Mesenchymal stem cell (in vitro differentiated cells and primary cell): ENCODE data around the gene HS2ST1.

Experiments
- DNase-seq: peaks from one replicate; pipeline ENCODE4 v3.0.0-alpha.2; 2013
- H2AFZ ChIP-seq: one replicate; pipeline ENCODE4 v1.6.1; 2013; ENCODE audit warnings: low read depth, mild to moderate bottlenecking, control low read depth, inconsistent platforms, low read length, moderate library complexity
- H2AK5ac ChIP-seq: 2 replicates; pipeline ENCODE4 v1.6.1; 2013; ENCODE audit warnings: low read length, moderate library complexity, mild to moderate bottlenecking, inconsistent platforms; ENCODE audit not compliant: severe bottlenecking
- H2BK120ac ChIP-seq: one replicate; pipeline ENCODE4 v1.6.1; 2013; ENCODE audit warnings: low read depth, mild to moderate bottlenecking, inconsistent platforms, low read length, moderate library complexity
- H2BK12ac ChIP-seq, 2 experiments: one replicate each; pipeline ENCODE4 v1.6.1; 2013; ENCODE audit warnings: inconsistent platforms in 2 of 2, low read length in 2 of 2, mild to moderate bottlenecking in 2 of 2, moderate library complexity in 2 of 2, control low read depth in 1 of 2
- H2BK15ac ChIP-seq: one replicate; pipeline ENCODE4 v1.6.1; 2013; ENCODE audit warnings: mild to moderate bottlenecking, low read depth, inconsistent platforms; ENCODE audit not compliant: poor library complexity, severe bottlenecking
- H2BK5ac ChIP-seq: 2 replicates; pipeline ENCODE4 v1.6.1; 2013; ENCODE audit warnings: low read depth, mild to moderate bottlenecking, low read length, control low read depth, inconsistent platforms; ENCODE audit not compliant: poor library complexity, severe bottlenecking
- H3K14ac ChIP-seq, 2 experiments: one replicate each; pipeline ENCODE4 v1.6.1; 2013; ENCODE audit warnings: inconsistent platforms in 2 of 2, low read length in 2 of 2, control low read depth in 1 of 2, mild to moderate bottlenecking in 1 of 2, moderate library complexity in 1 of 2
- H3K18ac ChIP-seq, 2 experiments: one replicate each; pipeline ENCODE4 v1.6.1; 2013; ENCODE audit warnings: inconsistent platforms in 2 of 2, low read length in 2 of 2, control low read depth in 1 of 2, low read depth in 1 of 2, mild to moderate bottlenecking in 1 of 2
- H3K23ac ChIP-seq, 2 experiments: one replicate each; pipeline ENCODE4 v1.6.1; 2013; ENCODE audit warnings: inconsistent platforms in 2 of 2, low read length in 2 of 2, mild to moderate bottlenecking in 2 of 2, moderate library complexity in 2 of 2, control low read depth in 1 of 2
- H3K27ac ChIP-seq: 2 replicates; pipeline ENCODE4 v1.5.1; 2013; ENCODE audit warnings: mild to moderate bottlenecking, moderate library complexity, low read length, control low read depth, inconsistent platforms; ENCODE audit not compliant: poor library complexity, severe bottlenecking
- H3K27me3 ChIP-seq, 2 experiments: 2 replicates each; pipeline versions ENCODE4 v1.6.1 to v1.7.0; 2013; ENCODE audit warnings: low read length in 2 of 2, mild to moderate bottlenecking in 2 of 2, moderate library complexity in 2 of 2, control low read depth in 1 of 2, inconsistent platforms in 1 of 2; ENCODE audit not compliant: control insufficient read depth in 1 of 2, insufficient read depth in 1 of 2
- H3K36me3 ChIP-seq, 2 experiments: 2 replicates each; pipeline versions ENCODE4 v1.6.1 to v1.7.0; 2013; ENCODE audit warnings: low read length in 2 of 2, control low read depth in 1 of 2, inconsistent platforms in 1 of 2, low read depth in 1 of 2, mild to moderate bottlenecking in 1 of 2; ENCODE audit not compliant: insufficient read depth in 2 of 2, control insufficient read depth in 1 of 2
- H3K4ac ChIP-seq, 2 experiments: one replicate each; pipeline ENCODE4 v1.6.1; 2013; ENCODE audit warnings: inconsistent platforms in 2 of 2, low read length in 2 of 2, mild to moderate bottlenecking in 2 of 2, moderate library complexity in 2 of 2, control low read depth in 1 of 2, low read depth in 1 of 2
- H3K4me1 ChIP-seq: 2 replicates; pipeline ENCODE4 v1.6.1; 2013; ENCODE audit warnings: low read depth, low read length, control low read depth; ENCODE audit not compliant: control insufficient read depth, insufficient read depth
- H3K4me2 ChIP-seq: 2 replicates; pipeline ENCODE4 v1.6.1; 2013; ENCODE audit warnings: low read length, mild to moderate bottlenecking, inconsistent platforms; ENCODE audit not compliant: poor library complexity, severe bottlenecking
- H3K4me3 ChIP-seq, 2 experiments: 2 replicates each; pipeline versions ENCODE4 v1.5.1 to v1.7.0; 2013; ENCODE audit warnings: low read length in 2 of 2, mild to moderate bottlenecking in 2 of 2, control low read depth in 1 of 2, low read depth in 1 of 2; ENCODE audit not compliant: insufficient read depth in 1 of 2
- H3K79me1 ChIP-seq: replicated peaks from 2 replicates; pipeline ENCODE4 v1.6.1; 2013; ENCODE audit warnings: mild to moderate bottlenecking, control low read depth, low read length, inconsistent platforms; ENCODE audit not compliant: poor library complexity, severe bottlenecking
- H3K9ac ChIP-seq: 2 replicates; pipeline ENCODE4 v1.7.0; 2013; ENCODE audit warnings: mild to moderate bottlenecking, low read length, moderate library complexity
- H3K9me3 ChIP-seq: 2 replicates; pipeline ENCODE4 v1.7.0; 2013; ENCODE audit warnings: mild to moderate bottlenecking, low read length; ENCODE audit not compliant: control insufficient read depth
- H4K8ac ChIP-seq: one replicate; pipeline ENCODE4 v1.6.1; 2013; ENCODE audit warnings: inconsistent platforms, mild to moderate bottlenecking, low read length, moderate library complexity
- H4K91ac ChIP-seq: one replicate; pipeline ENCODE4 v1.6.1; 2013; ENCODE audit warnings: mild to moderate bottlenecking, low read length, inconsistent platforms
- WGBS: methylation state at CpG from one replicate; pipeline ENCODE4 v1.1.7; 2013; ENCODE audit warnings: mixed read lengths; 5-methylcytosine and 5-hydroxymethylcytosine counted together

The HS2ST1 gene

GRCh38 chr1:86933051-86933450, 18.6 kb downstream of the HS2ST1 start:
- Histone ChIP-seq H3K27me3 (no peaks in the 10 kb centered on the region), H3K4ac (no peak overlapping the region), H2AFZ (no peak overlapping the region), H3K4me2 (no peak overlapping the region), H3K18ac (no peak overlapping the region), H3K36me3 (no peaks in the 10 kb centered on the region), H4K8ac (no peak overlapping the region), H2BK15ac (no peak overlapping the region), H3K14ac (no peak overlapping the region), H3K4me1 (no peaks in the 10 kb centered on the region), H2BK120ac (no peak overlapping the region), H2BK5ac (no peak overlapping the region), H3K27ac (no peak overlapping the region), H4K91ac (no peak overlapping the region), H3K4me3 (no peak overlapping the region), H3K9ac (no peak overlapping the region), H3K9me3 (no peaks in the 10 kb centered on the region), H2BK12ac (no peak overlapping the region), H3K79me1 (peaks cover 11% of the 10 kb centered on the region), H2AK5ac (no peak overlapping the region), H3K23ac (no peak overlapping the region)
- no CpG with 5 or more reads among the region's 3 CpGs for WGBS
- DNase-seq = no peak

DNA sequence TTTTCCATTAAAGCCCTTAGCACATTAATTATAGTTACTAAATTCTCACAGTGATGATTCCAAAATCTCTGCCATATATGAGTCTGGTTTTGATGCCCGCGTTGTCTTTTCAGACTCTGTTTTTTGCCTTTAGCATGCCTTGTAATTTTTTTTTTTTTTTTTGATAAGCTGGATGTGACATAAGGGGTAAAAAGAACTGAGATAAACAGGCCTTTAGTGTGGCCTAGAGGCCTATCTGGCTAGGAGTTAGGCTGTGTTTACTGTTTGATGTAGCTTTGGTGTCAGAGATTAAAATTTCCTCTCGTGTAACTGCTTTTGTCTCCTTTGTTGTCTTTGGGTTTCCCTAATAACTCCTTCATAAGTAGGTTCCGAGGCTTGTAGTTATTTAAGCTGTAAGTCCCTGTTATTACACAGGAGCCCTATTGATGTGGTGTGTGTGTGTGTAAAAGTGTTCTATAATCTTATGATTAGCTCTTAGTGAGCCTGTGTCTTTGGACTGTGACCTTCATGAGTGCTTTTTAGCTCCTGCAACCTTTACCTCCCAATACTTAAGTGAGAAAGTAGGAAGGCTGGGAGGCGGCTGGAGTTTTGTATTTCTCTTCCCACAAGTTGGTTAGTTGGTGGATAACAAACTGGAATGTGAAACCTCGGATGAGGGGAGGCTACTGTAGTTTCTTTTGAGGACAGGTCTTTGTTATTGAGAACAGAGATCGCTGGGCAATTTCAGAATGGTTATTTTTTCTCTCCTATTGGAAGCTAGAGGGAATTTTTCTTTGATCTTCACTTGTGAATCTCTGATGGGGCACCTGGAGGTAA, 19.3 kb downstream of the HS2ST1 start:
- Histone ChIP-seq H3K9me3 (no peaks in the 10 kb centered on the region), H3K27me3 (no peaks in the 10 kb centered on the region), H3K9ac (no peak overlapping the region), H2BK12ac (no peak overlapping the region), H2AFZ (no peak overlapping the region), H3K23ac (no peak overlapping the region), H4K91ac (no peak overlapping the region), H3K4me2 (no peak overlapping the region), H3K4me1 (no peaks in the 10 kb centered on the region), H2BK15ac (no peak overlapping the region), H3K27ac (no peak overlapping the region), H3K4me3 (no peak overlapping the region), H3K79me1 (peaks cover 11% of the 10 kb centered on the region), H2BK120ac (no peak overlapping the region), H3K18ac (no peak overlapping the region), H2AK5ac (no peak overlapping the region), H3K14ac (no peak overlapping the region), H3K4ac (no peak overlapping the region), H3K36me3 (no peaks in the 10 kb centered on the region), H4K8ac (no peak overlapping the region), H2BK5ac (no peak overlapping the region)
- WGBS = 72% methylated on average over 7 of the region's 7 CpGs
- no peak for DNase-seq

DNA sequence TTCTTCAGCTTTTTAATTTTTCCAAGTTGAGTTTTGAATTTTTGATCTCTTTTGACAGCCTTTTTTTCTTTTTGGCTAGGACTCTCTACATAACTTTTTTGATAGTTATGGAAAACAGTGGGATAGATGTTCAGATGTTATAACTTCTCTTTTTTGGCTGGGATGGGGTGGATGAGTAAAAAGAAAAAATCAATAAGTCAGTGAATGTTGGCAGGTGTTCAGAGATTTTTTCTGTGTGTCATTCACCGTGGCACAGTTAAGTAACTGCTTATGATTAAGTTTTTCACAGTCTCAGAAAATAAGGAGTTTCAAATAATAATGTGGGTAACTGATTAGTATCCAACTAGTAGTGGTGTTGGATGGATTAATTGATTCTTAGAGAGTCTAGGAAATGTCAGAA, 24.0 kb downstream of the HS2ST1 start:
- Histone ChIP-seq H3K9me3 (no peaks in the 10 kb centered on the region), H3K79me1 (peaks cover 22% of the 10 kb centered on the region), H2BK15ac (no peak overlapping the region), H3K36me3 (no peaks in the 10 kb centered on the region), H3K18ac (no peak overlapping the region), H4K91ac (no peak overlapping the region), H3K4me3 (no peak overlapping the region), H2AK5ac (no peak overlapping the region), H2AFZ (no peak overlapping the region), H3K27ac (no peak overlapping the region), H2BK12ac (no peak overlapping the region), H3K9ac (peak overlapping the region; percentile 1), H4K8ac (no peak overlapping the region), H3K4me1 (no peaks in the 10 kb centered on the region), H3K27me3 (no peaks in the 10 kb centered on the region), H2BK5ac (no peak overlapping the region), H3K4me2 (no peak overlapping the region), H3K23ac (no peak overlapping the region), H2BK120ac (no peak overlapping the region), H3K4ac (no peak overlapping the region), H3K14ac (no peak overlapping the region)
- no peak for DNase-seq
- 96% methylated on average over 1 of the region's 1 CpG for WGBS

DNA sequence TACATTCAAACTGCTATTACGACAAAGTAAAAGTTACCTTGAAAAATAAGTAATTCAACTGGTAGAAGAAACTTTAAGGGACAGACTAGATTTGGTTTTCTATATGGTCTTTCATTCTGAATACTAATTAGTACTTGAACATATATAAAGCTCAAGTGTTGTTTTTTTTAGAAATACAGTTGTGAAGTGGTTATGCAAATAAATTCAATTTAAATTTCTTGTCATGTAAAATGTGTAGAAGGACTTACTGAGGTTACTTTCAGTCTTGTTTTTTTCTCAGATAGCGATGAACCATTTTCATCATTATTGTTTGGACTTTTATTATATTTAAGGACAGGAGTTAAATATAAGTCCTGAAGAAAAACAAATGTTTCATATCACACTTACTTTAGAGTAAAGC, 24.4 kb downstream of the HS2ST1 start:
- Histone ChIP-seq H3K4me3 (no peak overlapping the region), H2AFZ (no peak overlapping the region), H3K79me1 (peaks cover 23% of the 10 kb centered on the region), H3K27ac (no peak overlapping the region), H3K23ac (no peak overlapping the region), H2BK5ac (no peak overlapping the region), H3K18ac (no peak overlapping the region), H3K4me1 (no peaks in the 10 kb centered on the region), H3K9me3 (no peaks in the 10 kb centered on the region), H3K4ac (no peak overlapping the region), H2AK5ac (no peak overlapping the region), H4K91ac (no peak overlapping the region), H3K36me3 (no peaks in the 10 kb centered on the region), H2BK120ac (no peak overlapping the region), H3K27me3 (no peaks in the 10 kb centered on the region), H4K8ac (no peak overlapping the region), H2BK15ac (no peak overlapping the region), H2BK12ac (no peak overlapping the region), H3K14ac (no peak overlapping the region), H3K4me2 (no peak overlapping the region), H3K9ac (peak overlapping the region; percentile 1)
- no CpG with 5 or more reads among the region's 2 CpGs for WGBS
- DNase-seq = no peak
